ENCODE data around the gene SAP30. TPM values are rescaled to one million over a fixed set of nuclear protein-coding genes. Genes with fewer than 3 reads are reported as not detected.

Gene SAP30
- total RNA-seq, 1 experiment from 2014 or later, result 13.5 TPM

GRCh38 chr4:173413036-173413435, 42.3 kb downstream of the SAP30 start:
- Histone ChIP-seq H3K4ac (ENCODE audit: low read depth, low read length) (no peak overlapping the region), H3K56ac (ENCODE audit: insufficient read length, low read depth, low read length) (no peak overlapping the region), H2AK5ac (ENCODE audit: insufficient read length, low read length) (no peak overlapping the region), H2BK15ac (ENCODE audit: low read depth, low read length) (no peak overlapping the region), H3K9ac (ENCODE audit: extremely low read depth, insufficient read length, low read length) (no peak overlapping the region), H4K91ac (ENCODE audit: insufficient read length, low read depth, low read length) (no peak overlapping the region), H2BK5ac (ENCODE audit: insufficient read length, low read length) (no peak overlapping the region), H4K5ac (ENCODE audit: insufficient read length, low read depth, low read length) (no peak overlapping the region), H3K23ac (ENCODE audit: insufficient read length, low read depth, low read length) (no peak overlapping the region), H3K27ac (ENCODE audit: insufficient read length, low read depth, low read length) (no peak overlapping the region), H3K18ac (ENCODE audit: insufficient read length, low read depth, low read length) (no peak overlapping the region), H3K27me3 (ENCODE audit: insufficient read depth, low read length) (no peaks in the 10 kb centered on the region), H4K20me1 (ENCODE audit: control insufficient read depth, insufficient read depth, insufficient read length) (no peaks in the 10 kb centered on the region), H4K8ac (replicated peaks; ENCODE audit: insufficient read length, low read depth, low read length) (no peak overlapping the region), H3K79me2 (ENCODE audit: insufficient read depth, low read length) (no peaks in the 10 kb centered on the region), H3K9me3 (ENCODE audit: control insufficient read depth, low read depth, low read length) (no peaks in the 10 kb centered on the region), H3K23me2 (ENCODE audit: insufficient read length, low read depth, low read length, poor library complexity, severe bottlenecking) (no peaks in the 10 kb centered on the region), H3T11ph (ENCODE audit: low read length) (no peak overlapping the region), H3K4me1 (ENCODE audit: insufficient read depth, low read length) (no peaks in the 10 kb centered on the region), H3K79me1 (ENCODE audit: insufficient read depth, low read depth, low read length, poor library complexity, severe bottlenecking) (no peaks in the 10 kb centered on the region), H3K4me2 (ENCODE audit: insufficient read depth, insufficient read length, low read length) (no peak overlapping the region), H2BK120ac (ENCODE audit: low read depth, low read length, poor library complexity, severe bottlenecking) (no peak overlapping the region), H2BK12ac (ENCODE audit: insufficient read length, low read depth, low read length) (no peak overlapping the region), H2AFZ (ENCODE audit: low read length) (no peak overlapping the region), H3K14ac (ENCODE audit: insufficient read depth, low read length) (no peak overlapping the region), H2BK20ac (ENCODE audit: low read depth, low read length, poor library complexity, severe bottlenecking) (no peak overlapping the region)
- Mint-ChIP-seq H3K27ac (no peak overlapping the region), H3K36me3 (ENCODE audit: insufficient read depth in 1 of 3, low read depth in 3 of 3) (no peaks in the 10 kb centered on the region), H3K27me3 (ENCODE audit: low read depth) (no peaks in the 10 kb centered on the region), H3K4me1 (no peaks in the 10 kb centered on the region), H3K4me3 (no peak overlapping the region), H3K9me3 (no peaks in the 10 kb centered on the region)
- TF ChIP-seq CTCF (conservative IDR thresholded peaks at IDR 0.05), result no peak
- no peak for DNase-seq
- no CpG with 5 or more reads among the region's 1 CpG for WGBS (ENCODE audit: extremely low coverage, insufficient read length, low lambda C conversion rate)
